GM19467 (cell line): Measurements from ENCODE around the gene DIAPH1.

Source experiments
- ATAC-seq: cut with Tn5 transposase; IDR thresholded peaks from one replicate; pipeline ENCODE4 v1.9.1; 2021; ENCODE audit warnings: mild to moderate bottlenecking, moderate library complexity; ENCODE audit not compliant: unreplicated experiment

DIAPH1 gene

DNA sequence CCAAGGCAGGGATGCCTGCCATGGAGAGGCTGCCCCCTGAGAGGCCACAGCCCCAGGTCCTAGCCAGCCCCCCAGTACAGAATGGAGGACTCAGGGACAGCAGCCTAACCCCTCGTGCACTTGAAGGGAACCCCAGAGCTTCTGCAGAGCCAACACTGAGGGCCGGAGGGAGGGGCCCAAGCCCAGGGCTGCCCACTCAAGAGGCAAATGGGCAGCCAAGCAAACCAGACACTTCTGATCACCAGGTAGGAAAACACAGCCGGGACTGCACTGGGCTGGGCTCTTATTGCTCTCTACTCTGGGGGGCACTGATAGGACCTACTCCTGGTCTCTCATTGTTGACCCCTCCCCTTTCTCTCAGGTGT, 21.2 kb upstream of the DIAPH1 start:
- no peak for ATAC-seq

DNA sequence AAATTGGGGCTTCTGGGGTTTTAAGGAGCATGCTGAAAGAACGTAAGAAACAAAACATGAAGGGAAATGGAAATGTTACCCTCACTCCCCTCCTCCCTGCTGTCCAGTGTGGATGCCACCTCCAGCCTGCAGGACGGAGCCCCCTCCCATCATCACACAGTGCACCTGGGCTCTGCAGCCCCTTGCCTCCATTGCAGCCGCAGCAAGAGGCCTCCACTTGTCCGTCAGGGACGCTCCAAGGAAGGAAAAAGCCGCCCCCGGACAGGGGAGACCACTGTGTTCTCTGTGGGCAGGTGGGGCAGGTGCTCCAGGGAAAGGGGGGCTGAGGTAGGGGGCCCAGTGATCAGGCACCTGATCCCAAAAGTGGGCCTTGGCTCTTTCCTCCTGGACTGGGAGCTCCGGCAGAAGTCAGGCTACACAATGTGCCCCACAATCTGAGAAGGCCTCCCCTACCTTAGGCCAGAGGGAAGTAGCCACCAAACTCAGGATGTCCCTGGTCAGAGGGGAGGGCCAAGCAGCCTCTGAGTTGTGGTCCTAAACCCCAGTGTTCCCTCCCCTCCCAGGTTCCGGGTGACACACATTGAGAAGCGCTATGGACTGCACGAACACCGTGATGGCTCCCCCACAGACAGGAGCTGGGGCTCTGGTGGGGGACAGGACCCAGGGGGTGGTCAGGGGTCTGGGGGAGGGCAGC, 20.7 kb upstream of the DIAPH1 start:
- ATAC-seq = no peak

DNA sequence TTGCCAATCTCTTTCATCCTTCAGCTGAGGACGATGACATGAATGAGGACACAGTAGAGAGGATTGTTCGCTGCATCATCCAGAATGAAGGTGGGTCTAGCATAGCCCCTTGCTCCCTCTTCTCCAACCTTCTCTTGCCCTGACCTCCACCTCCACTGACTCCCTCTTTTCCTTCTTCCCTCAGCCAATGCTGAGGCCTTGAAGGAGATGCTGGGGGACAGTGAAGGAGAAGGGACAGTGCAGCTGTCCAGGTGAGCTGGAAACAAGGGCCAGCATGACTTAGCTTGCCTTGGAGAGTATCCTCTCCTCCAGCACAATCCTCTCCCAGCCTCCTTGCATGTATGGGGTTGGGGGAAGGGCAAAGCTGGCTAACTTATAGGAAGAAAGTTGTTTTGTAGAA, 20.0 kb upstream of the DIAPH1 start:
- no peak for ATAC-seq

DNA sequence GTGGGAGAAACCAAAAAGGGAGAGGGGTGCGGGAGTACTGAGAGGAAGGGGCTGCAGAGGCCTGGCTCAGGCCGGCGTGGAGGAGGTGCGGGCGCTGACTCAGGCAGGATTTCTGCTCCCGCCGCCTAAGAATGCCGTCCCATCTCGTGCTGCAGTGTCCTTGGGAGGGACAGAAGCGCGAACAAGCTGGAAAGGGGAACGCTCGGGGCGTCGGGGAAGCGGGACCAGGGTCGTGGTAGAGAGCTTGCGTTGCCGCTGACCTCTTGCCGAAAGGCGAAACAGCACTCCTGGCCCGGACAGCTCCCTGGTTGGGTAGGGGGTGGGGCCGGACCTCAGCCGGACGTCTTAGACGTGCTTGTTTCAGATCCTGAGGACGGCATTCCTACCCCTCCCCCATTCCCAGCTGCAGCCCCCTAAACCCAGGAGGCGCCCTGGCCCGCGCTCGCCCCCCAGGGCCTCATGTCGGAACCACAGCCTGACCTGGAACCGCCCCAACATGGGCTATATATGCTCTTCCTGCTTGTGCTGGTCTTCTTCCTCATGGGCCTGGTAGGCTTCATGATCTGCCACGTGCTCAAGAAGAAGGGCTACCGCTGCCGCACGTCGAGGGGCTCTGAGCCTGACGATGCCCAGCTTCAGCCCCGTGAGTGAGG, 19.1 kb upstream of the DIAPH1 start:
- no peak for ATAC-seq

DNA sequence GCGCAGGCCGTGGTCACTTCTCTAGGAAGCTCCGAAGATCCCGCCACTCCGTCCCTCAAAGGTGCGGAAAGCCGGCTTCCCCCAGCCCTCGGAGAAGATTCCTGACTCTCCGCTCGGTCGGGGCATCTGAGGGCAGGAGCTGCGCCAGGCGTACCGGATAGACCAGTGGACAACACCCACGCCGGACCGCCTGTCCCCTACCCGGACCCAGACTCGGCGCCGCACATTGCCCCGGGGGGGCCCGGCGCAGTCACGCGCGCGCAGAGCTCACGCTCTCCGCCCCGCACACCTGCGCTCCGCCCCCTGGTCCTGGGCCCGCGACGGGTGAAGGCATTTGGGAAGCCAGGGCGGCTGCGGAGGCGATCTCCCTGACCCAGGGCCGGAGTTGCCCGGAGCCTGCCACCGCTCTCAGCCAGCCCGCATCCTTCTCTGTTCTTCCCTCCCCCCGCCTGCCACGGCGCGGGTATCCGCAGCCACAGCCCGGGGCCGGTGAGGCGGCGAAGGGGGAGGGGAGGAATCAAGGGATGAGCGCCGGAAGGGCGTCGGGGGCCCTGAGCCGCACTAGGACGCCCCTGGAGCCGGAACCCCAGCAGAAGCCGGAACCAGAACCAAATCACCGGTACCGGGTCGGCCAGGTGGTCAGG, 18.4 kb upstream of the DIAPH1 start:
- peak; percentile 20 for ATAC-seq

DNA sequence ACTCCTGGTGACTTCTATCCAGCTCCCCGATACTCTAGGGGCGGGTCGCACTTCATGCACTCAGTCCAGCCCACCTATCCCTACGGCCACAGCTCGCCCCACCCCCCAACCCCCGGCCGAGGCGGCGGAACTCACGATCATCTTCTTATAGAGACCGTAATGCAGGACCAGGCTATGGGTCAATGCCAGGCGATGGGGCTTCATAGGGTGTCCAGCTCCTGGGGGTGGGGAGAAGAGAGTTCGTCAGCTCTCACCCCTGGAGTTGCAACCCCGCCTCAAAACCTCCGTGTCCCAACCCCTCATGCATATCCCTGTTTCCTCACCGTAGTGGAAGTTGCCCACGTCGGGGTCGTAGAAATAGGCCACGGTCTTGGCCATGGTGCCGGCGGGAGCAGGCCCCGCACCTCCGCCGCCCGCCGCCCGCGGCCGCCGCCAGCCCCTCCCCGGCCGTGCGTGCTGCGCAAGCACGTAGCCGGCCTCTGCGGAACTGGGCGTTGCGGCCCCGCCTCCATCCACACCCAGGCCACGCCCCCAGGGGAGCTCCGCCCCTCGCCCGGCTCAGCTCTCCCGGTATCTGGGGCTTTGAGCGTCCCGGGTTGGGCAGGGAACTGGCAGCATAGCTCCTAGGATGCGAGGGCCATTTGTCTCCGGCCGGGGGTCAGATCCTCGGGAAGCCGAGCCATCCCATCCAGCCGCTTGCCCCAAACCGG, 17.8 kb upstream of the DIAPH1 start, which contains the start of the genes HDAC3 and RELL2:
Gene HDAC3 (minus strand): TSS at position 437 of the 710 bp plus-strand sequence. CDS start 59 bp downstream, at position 378.
Gene RELL2 (plus strand): TSS at position 585 of the 710 bp plus-strand sequence. CDS start 1,229 bp downstream, outside the sequence.
- peak; percentile 78 for ATAC-seq

DNA sequence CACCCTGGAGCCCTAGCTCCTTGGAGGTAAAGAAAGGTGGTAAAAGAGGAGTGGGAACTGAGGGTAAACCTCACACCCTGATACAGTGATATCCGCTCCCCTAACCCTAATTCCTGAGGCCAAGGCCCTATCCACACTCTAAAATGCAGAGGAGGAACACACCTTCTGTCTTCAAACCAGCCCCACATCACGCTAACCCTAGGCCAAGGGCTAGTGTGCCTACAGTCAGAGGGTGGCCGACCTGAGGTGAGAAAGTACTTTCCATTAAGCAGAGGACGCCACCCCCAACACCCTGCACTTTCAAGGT, 17.3 kb upstream of the DIAPH1 start:
- no peak for ATAC-seq

DNA sequence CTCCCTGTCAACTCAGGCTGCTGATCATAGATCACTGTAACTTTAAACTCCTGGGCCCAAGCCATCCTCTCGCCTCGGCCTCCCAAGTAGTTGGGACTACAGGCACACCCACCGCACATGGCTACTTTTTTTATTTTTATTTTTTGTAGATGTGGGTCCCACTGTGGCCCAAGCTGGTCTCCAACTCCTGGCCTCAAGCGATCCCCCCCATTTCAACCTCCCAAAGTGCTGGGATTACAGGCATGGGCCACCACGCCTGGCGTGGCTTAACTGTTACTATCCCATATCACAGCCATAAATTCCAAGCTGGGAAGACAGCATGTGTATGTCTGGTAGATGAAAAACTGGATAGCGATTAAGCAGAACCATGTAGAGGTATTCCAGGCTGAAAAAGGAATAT, 16.8 kb upstream of the DIAPH1 start:
- no peak for ATAC-seq

DNA sequence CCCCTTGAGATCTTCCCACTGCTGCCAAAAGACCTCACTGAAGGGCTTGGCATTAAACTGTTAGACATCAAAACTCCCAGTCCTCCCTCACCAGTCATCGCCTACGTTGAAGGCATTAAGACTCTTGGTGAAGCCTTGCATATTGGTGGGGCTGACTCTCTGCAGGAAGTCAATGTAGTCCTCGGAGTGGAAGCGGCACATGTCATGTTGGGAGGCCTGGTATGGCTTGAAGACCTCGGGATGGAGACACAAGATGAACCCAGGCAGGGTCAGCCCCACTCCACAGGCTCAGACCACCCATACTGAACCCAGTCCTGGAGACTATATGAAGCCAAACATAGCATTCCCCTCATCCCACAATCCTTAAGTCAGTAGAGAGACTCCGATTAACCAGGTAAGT, 15.9 kb upstream of the DIAPH1 start:
- no peak for ATAC-seq

DNA sequence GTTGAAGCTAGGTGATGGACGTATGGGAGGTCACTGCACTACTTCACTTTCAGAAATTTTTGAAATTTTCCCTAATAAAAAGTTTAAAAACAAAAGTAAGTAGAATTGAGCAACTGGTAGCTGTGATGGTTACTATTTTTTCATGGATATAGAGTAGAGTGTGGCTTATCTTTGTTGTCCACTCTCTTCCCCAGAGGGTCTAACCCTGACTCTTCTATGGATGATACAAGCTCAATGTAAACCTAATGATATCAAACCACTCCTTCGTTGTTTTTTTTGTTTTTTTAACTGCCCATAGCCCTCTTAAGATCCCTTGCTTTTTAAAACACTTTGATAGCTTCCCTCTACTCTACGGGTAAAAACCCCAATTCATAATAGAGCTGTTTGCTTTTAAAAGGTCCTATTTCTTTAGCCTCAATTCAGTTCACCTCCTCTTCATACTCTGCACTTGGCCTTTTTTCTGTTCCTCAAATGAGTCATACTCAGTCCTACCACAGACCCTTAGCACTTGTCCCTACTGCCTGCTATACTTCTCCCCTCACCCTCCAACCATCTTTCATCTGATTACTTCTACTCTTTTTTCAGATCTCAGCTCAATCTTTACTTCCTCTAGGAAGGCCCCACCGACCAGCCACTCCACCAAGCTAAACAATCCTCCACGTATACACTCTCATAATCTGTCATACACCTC, 15.2 kb upstream of the DIAPH1 start:
- ATAC-seq = peak; percentile 47

DNA sequence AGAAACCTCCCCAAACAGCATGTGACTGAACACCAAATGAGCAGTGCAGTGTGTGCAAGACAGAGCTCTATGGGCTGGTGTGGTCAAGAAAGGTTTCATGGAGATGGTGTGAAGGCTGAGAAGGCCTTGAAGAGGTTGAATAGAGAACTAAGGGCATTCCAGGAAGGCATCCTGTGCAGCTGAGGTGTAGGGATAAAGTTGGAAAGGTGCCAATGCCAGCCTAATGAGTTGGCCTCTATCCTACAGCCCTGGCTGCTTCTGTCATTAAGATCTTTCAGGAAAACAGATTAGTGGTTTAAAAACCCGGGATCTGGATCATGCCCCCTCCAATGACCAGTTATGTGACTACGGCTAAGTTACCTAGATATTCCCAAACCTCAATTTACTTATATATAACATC, 13.8 kb upstream of the DIAPH1 start:
- ATAC-seq = no peak

DNA sequence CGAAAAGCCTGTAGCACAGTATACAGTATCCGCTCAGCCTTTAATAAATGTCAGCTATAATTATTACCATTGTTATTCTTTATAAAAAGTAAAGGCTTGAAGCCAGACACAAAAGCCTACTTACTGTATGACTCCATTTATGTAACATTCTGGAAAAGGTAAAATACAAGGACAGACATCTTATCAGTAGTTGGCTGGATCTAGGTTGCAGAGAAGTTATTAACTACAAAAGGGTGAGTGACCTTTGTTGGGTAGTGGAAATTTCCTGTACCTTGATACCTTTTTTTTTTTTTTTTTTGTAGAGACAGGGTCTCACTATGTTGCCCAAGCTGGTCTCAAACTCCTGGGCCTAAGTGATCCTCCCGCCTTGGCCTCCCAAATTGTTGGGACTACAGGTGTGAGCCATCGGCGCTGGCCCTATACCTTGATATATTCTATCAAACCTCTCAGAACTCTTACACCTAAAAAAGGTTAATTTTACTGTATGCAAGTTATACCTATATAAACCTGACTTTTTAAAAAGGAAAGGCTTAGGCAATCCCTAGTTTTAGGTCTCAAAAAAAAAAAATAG, 11.9 kb upstream of the DIAPH1 start:
- no peak for ATAC-seq

DNA sequence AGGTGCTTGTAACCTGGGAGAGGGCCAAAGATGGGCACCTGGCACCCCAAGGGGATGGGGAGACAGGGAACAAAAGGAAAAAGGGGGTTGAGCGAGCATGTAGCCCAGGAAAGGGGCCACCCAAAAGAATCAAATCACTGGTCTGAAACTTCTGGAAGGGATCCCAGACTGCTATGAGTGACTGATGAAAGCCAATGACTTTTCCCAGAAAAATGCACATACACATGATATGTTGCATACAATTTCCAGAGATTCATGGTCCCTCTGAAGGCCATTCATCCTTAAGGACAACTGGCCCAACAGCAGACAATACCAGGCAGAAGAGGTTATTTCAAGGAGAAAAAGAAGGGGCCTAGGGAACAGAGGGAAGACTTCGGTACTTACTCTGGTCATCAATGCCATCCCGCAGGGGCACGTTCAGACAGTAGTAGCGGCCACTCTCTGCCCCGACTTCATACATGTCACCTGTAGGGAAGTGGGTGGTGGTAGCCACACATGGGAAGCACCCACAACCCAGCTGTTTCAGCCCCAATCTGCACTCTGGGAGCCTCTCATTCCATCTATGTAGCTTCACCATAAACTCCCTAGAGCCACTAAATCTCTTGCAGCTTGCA, 9.5 kb upstream of the DIAPH1 start:
- no peak for ATAC-seq

DNA sequence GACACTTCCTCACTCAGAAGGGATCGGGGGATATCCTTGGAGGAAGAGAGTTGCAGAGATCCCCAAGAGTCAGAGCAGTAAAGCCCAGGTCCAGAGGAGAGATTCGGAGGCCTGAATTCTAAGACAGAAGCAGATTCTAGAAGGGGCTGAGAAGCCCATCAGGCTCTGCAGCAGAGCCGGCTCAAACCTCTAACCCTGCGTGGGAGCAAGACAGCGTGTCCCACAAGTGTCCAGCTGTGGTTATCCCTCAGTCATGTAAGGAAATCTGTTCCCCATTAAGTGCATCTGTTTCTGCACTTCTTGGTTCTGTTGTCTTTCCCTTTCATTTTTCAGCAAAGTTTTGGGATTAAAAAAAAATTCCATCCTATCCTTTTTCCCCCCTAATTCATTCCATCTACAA, 4.8 kb upstream of the DIAPH1 start:
- ATAC-seq = no peak

DNA sequence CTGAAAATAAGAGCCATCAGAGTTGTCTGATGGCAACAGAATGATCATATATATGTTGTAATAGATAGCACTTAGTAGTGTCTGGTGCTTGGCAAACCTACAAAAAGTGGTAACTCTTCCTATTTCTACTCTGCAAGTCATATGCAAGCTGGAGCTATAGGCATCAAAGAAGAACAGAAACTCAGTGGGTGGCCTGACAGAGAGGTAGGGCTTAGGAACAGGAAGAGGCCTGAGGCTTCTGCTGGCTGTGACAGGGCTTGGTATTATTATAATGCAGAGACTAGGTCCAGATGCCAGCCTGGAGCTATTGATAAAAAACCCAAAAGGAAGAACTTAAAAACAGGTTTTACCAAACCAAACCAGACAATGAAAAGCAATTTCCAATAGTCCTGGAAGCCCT, 4.4 kb upstream of the DIAPH1 start:
- ATAC-seq = no peak

DNA sequence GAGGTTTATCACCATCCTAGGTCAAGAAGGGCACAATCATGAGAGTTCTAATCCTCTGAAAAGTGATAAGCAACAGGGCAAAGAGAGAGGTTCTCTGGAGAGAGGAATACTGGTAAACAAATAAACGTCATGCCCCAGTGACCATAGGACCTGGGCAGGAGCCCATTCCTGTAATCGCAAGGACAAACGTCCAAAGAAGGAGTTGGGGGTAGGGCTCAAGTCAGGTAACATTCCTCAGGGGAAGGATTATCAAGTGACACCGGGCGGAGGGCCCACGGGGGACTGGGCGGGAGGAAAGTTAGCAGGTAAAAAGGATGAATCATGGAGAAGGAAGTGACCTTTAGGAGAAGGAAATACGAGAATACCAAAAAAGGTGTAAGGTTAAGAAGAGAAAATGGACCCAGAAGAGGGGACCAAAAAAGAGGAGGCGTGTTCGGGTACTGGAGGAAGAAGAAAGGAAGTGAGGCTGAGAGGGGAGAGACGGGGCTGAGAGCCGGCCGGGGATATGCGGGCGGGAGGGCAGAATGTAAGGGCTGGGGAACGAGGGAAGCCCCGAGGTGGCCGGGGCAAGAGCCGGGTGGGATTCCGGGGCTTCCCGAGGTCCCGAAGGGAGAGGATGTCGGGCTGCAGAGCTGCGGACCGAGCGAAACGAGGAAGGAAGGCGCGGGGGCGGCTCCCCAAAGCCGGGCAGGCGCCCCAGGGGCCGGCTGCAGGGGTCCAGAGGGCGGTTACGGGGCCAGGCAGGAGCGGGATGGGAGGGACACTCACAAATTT, 583 bp downstream of the DIAPH1 start:
- ATAC-seq = peak; percentile 28

DNA sequence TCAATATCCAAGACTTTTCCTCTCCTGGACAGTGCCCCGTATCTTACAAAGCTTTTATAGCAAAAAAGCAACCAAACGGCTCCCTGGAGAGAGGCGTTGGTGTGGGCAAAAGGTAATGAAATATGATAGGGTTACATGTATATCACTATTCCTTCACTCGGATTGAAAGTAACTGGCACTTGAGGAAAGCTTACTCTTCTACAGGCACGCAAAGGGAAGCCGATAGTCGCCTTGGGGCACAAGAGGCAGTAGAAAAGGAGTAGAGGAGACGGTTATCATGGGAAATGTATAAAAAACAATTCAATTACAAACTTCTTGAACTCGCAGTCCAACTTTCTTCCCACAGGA, 1.1 kb downstream of the DIAPH1 start:
- ATAC-seq = no peak

DNA sequence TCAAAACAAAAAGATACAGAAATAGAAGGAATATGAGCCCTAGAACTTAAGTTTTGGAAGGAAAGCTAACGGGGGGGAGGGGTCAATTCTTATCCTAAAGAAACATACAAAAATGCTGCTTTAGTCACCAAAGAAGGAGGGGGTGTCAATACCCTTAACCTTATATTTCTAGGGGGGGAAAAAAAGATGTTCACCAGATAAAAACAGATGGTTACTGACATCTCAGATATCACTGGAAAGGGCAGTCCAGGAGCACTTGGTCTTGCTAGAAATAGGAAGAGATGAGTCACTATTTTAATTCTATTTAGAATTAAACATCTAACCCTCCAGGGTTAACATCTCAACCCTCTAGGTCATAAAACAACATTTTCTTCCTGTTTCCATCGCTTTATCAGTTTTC, 1.7 kb downstream of the DIAPH1 start:
- ATAC-seq = no peak

DNA sequence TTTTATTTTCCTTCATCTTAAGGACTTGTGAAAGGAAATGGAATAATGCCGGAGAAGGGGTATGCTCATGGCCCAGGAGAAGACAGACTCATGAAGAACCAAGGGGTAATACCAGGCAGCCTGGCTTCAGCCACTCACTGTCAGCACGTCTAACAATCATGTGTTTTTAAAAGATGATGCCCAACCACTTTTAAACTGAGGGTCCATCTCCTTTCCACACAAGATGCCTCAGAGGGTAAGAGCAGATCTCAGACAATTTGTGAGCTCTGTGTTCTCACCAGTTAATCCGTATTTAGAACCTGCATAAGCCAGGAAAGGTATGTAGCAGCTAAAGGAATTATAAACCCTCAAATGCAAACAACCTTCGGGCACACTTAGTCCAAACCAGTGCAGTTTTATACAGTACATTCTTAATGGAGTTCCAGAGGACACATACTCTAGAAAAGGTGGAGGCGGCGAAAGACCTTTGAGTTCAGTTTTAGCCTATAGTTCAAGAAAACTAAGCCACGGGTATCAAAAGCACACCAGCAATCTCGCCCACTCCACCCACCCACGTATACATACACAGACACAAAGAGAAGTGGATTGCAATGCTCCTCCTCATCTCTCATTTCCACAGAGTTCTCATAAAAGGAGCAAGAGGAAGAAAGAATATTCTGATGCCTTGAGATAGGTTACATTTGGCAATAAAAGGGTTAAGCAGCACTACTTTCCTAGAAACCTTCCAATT, 2.6 kb downstream of the DIAPH1 start:
- no peak for ATAC-seq
